ENCODE measurements around the gene TNRC6B. TPM values are rescaled to one million over a fixed set of nuclear protein-coding genes. Genes with fewer than 3 reads are reported as not detected.

The TNRC6B gene
- total and polyA plus RNA-seq, 2 of the 13 experiments (the other 11 are each of a cell fraction or from before 2014, with no cell fraction given), result 8.9 to 13.2 TPM

- no peak for TF ChIP-seq ZNF142 (CRISPR knock-in tag; IDR thresholded peaks at IDR 0.05)
- no peak for TF ChIP-seq ZNF687 (CRISPR knock-in tag; IDR thresholded peaks at IDR 0.05)
- no peak for TF ChIP-seq RNF2 (conservative IDR thresholded peaks at IDR 0.05; ENCODE audit: low read depth)
- no peak for TF ChIP-seq ATF1 (CRISPR knock-in tag; IDR thresholded peaks at IDR 0.05)
- TF ChIP-seq IRF9 (CRISPR knock-in tag; IDR thresholded peaks at IDR 0.05; ENCODE audit: borderline replicate concordance), result no peak
- TF ChIP-seq MATR3 (CRISPR knock-in tag; IDR thresholded peaks at IDR 0.05), result no peak
- TF ChIP-seq GATAD2A (CRISPR knock-in tag; IDR thresholded peaks at IDR 0.05), result no peak
Observed at GRCh38 chr22:40240160-40240559, 62.4 kb downstream of the TNRC6B start (continued).
